Activated CD4-positive, alpha-beta T cell treated with anti-CD3 and anti-CD28 coated beads for 48 hours (primary cell): ENCODE results near the gene CXCR5.

Source experiments
- DNase-seq: peaks from one replicate; pipeline ENCODE4 v3.0.0-alpha.2; 2020

CXCR5 gene

DNA sequence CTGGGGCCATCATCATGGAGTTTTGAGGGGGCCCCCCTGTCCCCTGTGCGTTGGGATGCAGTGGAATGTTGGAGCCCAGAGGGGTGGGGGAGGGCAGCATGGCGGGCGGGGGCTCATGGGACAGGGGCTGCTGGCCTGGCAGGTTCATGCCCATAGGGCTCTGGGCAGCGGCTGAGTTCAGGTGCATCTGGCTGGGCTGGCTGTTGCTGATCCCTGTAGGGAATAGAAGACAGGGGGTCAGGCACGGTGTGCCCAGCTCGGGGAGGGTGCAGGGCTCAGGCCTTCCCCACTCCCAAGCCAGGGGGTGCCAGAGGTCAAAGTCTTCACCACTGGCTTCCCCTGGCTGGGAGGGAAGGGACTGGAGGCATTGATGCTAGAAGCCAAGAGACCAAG is 15.6 kb downstream of the CXCR5 start:
- DNase-seq: no peak

DNA sequence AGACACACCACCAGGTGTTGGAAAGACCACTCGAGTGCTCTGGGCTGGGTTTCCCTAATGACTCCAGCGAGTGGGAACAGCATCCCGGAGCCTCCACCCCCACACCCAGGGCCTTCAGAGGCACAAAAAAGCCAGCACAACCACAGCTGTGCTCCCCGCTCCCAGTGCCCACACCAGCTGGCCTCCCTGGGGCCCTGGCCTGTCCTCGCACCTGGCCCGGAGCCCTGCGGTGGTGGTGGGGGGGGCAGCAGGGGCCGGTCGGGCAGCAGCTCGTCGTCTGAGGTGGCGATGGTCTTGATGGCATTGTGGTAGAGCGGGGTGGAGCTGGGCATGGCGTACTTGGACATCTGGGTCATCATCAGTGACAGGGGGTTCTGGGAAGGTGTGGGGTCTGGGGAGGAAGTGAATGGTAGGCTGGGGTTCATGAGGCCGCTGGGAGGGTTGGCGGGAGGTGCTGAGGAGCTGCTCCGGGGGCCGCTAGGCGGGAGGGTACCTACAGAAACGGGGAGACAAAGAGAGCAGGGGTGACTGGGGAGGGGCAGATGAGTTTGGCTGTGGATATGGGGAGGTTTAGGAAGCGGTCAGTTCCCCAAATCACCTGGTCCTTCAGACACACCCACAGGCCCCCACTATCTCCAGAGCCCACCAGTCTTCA is 16.1 kb downstream of the CXCR5 start:
- DNase-seq: no peak

DNA sequence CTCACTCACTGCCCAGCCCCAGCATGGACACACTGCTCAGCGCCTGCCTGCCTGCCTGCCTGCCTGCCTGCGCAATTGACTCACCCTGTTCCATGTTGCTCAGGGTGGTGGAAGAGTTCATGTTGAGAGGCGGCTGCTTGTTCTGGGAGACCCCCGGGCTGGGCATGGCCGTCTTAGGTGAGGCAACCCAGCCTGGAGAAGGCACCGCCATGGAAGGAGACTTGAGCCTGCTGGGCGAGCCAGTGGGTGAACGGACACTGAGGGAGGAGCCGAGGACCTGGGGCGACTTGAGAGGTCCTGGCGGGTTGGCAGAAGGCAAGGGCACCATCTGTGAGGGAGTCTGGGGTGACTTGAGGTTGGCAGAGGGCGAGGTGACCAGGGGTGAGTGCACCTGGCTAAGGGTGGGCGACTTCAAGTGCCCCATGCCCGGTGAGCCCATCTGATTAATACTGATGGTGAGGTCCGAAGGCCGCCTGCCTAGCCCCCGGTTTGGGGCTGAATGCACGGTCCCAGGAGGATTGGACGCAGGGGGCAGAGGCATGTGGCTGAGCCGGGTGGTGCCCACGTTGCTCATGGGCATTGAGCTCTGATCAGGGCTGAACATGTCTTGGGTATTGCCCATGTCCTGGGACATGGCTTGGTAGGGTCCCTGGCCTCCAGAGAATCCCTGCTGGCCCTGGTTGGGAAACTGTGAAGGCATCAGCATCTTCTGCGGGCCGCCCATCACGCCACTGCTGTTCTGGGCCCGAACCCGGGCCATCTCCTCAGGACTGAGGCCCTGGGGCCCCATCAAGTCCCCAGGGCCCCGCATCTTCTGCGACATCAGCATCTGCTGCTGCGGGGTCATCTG is 17.1 kb downstream of the CXCR5 start:
- no peak for DNase-seq

DNA sequence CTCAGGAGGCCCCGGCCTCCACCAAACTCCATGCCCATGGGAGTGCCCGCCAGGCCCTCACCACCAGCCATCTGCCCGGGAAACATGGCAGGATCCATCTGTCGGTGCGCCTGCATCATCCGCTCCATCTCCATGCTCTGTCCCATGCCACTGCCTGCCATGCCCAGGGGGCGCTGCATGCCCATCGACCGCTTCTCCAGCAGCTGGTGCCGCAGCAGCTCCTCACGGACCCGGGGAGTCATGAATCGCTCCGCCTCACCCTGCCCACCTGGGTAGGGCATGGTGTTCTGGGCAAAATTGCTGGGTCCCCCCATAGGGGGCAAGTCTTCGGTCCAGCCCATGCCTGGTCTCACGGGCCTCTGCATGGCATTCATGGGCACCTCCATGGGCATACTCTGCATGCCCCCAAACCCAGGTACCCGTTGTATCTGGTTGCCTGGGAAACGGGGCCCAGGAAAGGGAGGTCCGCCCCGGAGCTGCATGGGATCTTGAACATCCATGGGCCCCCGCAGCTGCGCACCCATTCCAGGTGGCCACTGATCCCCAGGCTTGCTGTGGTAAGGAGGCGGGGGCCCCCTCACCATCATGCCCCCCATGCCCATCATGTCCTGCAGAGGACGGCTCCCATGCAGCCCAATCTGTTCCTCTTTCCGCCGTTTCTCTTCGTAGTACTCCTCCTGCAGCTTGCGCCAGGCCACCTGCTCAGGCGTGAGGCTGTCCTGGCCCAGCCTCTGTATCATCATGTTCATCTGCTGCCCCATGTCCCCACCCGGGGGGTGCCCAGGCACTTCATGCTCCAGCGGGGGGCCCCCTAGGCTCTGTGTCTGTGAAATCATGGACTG is 18.0 kb downstream of the CXCR5 start:
- DNase-seq: no peak

DNA sequence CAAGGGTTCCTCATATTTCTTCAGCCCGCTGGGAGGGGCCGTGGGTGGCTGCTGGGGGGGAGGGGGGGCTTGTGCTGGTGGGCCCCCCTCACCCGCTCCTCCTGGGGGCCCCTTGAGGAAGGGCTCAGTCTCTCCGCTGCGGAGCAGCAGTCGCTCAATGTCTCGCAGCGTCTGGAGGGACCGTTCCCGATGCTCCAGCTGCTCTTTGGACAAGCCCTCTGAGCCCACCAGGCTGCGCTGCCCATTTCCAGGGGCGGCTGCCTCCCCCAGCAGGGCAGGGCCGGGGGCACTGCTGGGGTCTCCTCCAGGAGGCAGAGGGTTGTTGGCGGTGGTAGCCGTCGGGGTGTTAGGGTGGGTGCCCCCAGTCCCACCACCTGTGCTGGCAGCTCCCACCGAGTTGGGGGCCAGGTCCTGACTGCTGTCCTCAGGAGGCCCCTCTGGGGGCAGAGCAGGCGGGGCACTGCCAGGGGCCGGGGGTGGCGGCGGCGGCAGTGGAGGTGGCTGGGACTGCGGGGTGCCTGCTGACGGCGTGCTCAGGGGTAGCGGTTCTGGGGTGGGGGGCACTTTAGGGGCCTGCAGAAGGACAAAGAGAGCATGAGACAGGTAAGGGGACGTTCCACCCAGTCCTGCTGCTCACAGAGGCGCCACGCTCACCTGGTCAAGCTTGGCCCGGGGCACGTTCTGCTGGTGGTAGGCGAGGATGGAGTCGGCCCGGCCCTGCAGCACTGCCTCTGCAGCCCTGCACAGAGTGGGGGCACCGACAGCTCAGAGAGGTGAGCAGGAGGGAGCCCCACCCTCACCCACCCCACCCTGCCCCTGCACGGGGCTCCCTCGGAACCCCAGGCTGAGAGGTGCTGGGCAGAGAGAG is 18.9 kb downstream of the CXCR5 start:
- no peak for DNase-seq

DNA sequence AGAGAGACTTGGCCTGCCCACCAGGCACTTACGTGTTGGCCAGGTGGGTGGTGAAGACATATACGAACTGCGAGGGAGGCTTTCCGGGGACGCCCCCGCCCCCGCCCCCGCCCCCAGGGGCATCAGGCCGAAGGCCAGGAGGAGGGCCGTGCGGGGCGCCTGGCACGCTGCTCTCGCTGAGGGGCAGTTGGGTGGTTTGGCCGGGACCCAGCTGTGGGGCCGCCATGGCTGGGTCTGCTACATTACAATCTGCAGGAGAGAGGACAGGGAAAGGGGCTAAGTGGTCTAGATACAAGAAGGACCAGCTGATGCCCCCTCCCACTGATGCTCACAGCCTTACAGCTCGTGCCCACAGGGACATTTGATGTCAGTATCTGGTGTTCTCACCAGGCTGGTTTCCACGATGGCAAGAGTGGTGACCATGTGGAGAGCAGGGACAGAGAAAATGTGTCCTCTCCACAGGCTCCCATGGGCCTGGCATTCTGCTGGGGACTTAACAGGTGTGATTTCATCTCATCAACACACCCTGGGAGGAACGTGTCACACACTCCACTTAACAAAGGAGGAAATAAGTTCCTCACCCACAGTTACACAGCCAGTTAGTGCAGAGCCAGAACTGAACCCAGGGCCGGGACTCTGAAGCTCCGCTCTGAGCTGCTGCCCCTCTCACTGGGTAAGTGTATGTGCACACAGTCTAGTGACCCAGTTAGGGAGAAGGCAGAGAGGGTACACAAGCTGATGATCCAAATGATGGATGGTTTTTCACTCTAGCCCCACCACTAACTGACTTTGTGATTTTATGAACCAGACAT is 19.7 kb downstream of the CXCR5 start:
- no peak for DNase-seq

DNA sequence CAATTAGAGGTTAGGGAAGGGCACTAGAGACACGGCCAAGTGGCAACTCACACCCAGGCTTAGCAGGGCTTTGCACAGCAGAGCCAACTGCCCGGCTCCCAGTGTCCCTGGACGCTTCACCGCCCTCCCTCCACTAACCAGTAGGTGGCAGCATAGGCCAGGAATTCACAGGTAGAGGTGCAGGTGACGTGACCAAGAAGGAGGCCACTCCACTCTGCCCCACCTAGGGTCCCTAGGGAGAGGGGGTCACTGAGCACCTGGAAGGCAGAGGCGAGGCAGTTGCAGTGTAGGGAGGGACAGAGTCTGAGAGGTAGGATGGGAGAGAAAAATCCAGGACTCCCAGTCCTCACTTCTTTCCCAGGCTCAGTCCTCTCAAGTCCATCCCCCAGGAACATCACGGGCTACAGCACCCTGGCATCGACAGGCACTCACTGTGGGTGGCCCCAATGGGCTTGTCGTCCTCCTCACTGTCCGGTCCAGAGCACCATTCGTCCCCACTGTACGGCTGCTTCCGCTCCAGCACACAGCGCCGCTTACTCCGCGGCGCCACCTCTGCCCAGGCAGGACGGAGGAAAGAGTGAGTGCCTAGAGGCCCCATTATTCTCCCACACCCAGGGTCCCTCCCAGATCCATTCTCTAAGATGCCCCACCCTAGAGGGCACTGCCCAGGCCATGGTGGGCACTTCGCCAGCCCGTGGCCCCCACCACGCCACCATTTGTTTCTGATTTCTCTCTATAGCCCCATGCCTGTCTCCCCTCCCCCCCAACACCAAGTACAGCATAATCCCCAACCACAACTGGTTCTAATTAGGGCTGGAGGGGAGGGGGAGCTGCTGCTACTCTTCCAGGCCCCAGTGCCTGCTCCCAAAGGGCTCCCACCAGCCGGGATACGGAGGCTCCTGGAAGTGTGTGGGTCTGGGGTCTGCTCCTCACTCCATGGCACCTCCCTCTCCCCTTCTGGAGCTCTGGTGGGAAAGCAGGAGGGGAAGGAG is 23.7 kb downstream of the CXCR5 start:
- peak; percentile 92 for DNase-seq

DNA sequence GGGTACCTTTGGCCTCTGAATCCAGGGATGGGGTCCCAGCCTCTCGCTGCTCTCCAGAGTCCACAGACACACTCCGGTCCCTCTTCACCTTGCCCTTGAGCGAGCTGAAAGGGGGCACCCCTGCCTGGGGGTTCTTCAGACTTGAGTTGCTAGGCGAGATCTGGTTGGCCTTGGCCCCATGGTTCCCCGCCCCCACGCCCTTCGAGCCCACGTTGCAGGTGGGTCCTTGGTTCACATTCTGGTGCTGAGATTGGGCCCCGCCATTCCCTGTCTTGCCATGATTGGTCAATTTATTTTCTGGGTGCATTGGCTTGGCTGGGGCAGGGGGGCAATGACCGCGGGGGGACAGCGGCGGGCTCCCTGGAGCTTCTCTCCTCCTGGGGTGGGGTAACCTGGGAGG is 24.6 kb downstream of the CXCR5 start:
- DNase-seq: no peak

DNA sequence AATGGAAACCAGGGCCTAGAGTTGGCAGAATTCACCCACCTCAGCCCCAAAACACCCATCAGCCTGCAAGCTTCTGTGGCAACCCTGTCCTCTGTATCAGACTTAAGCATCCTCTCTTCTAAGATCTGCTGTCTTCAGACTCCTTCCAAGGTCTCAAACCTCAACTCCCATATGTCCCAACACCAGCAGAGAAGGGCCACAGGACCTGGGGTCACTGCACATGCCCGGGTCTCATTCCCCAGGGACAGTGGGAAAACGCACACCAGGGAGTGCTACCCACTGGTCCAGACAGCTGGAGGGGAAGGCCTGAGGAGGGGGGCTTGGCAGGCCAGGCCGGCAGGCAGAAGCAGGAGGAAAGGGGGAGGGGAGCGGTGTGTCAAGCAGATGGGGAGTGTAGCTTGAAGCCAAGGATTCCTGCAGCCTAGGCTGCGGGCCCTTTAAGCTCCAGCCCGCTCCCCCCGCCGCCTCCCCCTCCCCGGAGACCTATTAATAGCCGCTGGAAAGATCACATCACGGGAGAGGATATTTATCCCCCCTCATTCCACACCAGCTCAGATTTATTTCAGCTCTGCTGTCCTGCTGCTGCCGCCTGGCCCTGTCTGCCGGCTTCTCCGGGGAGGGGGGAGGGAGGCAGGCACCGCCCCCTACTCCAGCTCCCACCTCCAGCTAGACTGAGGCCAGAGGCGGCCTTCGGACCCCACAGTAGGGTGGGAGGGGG is 25.4 kb downstream of the CXCR5 start:
- no peak for DNase-seq

DNA sequence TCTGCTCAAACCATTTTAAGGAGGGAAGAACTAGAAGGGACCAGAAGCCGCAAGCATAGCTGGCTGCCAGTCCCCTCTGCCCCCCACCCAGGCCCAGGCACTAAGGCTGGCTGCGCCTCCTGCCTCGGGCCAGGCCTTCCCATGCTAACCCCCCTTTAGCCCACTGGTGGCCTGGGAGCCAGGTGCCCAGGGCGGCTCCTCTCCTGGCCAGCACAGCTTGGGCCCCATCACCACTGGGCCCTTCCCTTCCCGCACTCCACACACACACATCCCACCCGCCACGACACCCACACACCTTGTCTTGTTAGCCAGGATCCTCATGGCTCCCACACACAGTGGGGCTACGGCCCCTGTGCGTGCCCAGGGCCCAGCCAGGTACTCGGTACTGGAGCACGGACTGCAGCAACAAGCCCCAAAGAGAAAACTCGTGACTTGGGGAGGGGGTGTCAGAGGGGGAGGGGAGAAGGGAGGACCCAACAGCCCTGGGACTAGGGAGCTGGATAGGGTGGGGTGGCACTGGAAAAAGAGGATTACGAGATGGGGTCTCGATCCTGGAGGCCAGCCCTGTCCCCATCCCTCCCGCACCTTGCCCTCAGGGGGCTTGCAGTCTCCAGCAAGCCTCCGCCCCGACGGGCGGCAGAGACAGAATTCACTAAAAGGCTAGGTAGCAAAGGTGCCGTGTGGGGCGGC is 26.1 kb downstream of the CXCR5 start:
- DNase-seq: no peak

DNA sequence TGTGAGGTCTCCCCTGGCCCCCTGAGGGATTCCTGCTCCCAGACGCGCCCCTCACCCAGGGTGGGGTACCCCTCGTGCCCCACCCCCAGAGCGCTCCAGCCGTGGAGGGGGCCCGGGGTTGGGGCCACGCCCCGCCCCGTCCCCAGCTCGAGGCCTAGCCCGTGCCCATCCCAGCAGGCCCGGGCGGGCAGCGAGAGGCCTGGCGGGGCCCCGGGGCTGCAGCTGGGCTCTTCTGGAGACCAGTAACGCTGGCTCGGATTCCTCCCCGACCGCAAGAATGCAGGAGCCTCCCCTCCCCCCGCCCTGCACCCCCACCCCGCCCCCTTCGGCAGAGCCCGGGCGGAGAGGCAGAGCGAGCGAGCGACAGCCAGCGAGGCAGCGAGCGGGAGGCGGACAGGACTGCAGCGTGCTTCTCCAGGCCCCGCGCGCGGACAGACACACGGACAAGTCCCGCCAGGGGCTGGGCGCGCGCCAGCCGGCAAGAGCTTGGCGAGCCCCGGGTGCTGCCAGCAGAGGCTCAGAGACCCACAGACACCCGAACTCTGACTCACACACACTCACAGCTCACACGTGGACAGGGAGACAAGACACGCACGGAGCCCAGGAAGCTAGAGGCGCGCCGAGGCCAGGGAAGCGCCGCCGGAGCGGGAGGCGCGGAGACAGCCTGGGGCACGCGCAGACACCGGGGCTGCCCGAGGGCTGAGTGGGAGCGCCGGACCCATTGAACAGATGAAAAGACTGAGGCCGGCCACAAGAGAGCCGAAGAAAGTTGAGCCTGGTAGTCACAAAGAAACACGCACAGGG is 26.8 kb downstream of the CXCR5 start:
- DNase-seq: peak; percentile 54

DNA sequence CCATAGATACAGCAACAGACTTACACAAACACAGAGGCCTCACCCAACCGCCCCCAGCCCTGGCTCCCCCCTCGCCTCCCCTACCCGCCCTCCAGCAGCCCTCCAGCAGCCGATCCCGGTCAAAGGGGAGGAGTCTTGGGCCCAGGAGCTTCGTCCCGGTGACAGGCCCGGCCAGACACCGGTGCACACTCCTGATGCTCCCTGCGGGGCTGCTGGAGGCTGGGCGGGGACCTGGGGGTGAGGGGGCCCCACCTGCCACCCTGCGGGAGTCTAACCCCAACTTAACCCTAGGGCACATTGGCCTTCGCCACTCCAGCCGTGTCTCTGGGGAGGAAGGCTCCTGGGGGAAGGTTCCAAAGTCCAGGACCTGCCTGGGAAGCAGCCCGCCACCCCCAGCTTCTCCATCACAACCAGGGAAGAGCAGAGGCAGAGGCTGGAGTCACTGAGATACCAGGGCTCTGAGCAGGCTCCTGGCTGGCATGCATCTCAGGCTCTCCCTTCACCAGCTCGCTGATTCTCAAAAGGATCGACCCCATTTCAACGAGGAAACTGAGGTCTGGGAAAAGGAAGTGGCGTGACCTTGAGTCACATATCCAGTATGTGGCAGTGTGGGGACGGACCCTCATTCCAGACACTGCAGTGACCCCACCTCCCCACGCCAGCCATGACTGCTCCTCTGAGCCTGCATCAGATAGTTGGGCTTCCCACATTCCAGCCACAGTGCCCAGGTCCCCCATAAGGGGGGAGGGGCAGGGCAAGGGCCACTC is 27.6 kb downstream of the CXCR5 start:
- DNase-seq: no peak

DNA sequence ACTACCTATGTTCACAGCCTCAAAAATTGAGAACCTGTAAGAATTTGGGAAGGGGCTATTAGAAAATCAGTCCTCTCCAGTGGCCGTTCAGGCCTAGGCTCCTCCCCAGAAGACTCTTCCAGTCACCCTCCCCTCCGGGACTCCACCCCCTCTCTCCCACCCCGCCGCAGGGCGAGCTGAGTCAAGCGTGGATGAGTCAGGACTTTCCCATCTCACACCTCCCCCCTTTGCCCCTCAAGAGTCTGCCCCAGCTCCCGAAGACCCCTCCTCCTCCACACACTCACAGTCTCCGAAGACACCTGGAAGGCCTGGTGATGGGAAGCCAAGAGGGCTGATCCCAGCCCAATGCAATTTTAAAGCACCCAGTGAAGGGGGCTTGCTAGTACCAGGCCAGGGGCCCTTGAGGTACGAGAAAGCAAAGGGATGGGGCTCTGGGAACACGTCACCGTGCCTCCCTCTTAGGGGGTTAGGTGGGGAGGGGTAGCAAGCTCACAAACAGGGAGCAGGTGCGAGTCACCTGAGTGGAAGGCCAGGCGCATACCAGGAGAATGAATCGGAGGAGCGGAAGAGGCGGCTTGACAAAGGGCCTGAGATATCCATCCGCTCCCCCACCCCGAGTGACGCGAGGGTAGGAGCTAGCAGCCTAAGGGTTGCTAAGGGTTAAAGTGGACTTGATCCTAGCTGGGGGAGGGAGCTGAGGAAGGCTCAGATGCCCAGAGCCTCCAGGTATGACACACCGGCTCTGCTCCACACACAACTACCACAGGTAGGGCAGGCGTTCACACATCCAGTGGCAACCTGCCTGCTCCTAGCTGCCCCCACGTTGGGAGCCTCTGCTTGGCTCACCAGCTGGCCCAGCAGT is 28.4 kb downstream of the CXCR5 start:
- peak; percentile 87 for DNase-seq

DNA sequence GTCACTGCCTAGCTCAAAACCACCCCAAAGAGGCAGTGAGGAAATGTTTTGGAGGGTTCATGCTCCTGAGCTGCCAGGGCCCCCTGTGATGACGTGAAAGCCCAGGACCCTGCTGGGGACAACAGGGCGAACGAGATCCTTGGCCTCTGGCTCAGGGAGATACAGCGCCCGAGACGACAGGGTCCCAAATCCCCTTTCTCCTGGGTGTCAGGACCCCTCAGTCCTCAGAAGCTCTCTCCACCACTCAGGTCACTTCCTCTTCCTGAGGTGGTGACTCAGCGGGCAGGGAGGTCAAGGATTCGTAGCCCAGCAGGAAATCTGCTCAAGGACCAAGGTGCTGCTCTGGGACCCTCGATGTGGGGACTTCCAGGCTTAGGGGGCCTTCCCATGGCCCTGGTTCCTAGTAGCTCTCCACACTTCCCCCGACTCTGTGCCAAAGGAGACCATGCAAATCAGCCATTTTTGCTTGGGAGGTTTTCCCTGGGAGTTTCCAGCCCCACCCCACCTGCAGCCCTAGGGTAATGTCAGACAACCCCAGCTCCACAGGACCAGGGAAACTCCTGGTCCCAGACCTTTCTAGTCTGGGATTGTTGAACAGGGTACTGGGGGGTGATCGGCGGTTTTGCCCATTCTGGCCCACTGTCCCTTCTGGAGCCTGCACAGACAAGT is 29.2 kb downstream of the CXCR5 start:
- DNase-seq: no peak

DNA sequence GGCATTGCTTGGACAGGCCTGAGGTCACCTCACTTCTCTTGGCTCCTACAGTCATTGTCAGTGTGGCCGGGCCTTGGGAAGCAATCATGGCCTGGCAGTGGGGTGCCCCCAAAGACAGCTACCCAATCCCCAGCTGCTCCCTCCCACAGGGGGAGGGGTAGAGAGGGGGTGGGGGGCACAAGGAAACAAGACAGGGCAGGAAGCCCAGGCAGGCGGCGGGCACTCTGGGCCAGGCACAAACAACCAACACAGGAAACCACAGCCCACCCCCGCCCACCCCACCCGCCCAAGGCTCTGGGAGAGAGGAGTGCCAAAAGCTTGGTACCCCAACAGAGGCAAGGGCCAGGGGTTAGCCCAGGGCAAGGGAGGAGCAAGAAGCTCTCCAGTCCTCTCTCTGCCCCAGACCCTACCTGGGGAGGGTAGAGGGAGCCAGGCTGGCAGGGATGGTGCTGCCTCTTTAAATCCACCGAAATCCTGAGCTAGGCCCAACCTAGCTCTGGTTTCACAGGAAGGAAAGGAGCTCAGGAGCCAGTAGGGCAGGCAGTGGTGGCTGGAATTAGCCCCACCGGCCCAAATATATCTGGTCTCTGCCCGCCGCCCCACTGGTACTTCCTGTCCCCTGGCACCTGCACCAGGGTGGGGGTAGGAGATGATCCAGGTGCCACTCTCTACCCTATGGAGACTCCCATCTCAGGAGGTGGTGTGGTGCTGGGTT is 29.9 kb downstream of the CXCR5 start:
- DNase-seq: no peak
